ENCODE data around the gene TGFBR3.

TGFBR3 gene

DNA sequence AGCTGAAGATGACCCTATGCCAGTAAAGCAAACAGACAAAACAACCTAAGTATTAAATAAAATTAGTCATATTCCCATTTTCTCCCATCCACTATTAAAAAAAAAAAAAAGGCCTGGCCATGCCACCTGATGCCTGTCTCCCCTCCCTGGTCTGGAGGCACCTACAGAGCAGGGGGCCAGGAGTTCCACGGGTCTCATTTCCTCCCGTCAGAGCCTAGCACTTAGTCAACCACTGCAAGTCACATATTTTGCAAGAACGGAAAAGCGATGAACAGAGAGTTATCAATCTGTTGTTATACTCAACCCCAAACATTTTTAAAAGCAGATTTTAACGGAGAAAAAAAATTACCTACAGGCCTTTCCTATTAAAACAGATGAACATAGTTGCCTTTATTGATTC, 59.3 kb downstream of the TGFBR3 start:
- DNase-seq (ENCODE audit: low read depth in 2 of 2): no peak

DNA sequence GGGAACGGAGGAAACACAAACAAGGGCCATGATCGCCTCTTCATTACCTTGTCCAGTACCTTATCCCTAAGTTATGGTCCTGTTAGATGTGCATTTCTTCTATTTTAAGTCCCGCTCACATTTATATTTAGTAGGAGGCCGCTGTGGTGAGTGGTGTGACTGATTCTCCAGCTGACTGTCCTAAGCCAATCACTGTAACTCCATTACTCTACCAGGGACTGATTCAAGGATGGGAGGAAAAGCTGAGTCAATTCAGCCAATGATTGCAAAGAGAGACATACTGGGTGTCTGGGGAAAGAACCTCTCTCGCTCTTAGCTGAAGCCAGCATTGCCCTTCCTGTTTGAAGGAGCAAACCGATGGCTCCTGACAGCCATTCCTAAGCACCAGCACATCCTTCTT, 59.7 kb downstream of the TGFBR3 start:
- DNase-seq (ENCODE audit: low read depth in 2 of 2): no peak

DNA sequence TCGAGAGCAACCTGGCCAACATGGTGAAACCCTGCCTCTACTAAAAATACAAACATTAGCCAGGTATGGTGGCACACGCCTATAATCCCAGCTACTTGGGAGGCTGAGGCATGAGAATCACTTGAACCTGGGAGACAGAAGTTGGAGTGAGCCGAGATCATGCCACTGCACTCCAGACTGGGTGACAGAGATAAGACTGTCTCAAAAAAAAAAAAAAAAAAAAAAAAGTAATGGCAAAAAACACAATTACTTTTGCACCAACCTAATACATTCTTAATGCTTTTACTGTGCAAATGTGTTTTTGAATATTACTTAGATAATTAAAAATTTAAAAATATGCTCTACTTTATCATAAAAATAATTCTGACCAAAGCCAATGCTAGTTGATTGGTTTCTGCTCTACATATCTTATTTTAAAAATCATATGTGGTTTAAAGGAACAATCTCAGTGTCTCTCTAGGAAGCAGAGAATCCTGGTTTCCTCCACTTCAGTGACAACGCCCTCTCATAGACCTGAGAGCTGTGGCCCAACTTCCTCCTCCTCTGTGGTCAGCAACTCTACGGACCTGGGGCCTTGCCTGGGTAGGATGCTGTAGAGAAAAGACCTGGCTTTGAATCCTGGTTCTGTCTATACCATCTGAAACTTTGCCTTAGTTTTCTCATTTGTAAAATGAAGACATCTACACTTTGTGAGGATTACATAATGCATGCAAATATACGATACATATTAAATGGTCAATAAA, 64.7 kb downstream of the TGFBR3 start:
- no peak for DNase-seq (ENCODE audit: low read depth in 2 of 2)

DNA sequence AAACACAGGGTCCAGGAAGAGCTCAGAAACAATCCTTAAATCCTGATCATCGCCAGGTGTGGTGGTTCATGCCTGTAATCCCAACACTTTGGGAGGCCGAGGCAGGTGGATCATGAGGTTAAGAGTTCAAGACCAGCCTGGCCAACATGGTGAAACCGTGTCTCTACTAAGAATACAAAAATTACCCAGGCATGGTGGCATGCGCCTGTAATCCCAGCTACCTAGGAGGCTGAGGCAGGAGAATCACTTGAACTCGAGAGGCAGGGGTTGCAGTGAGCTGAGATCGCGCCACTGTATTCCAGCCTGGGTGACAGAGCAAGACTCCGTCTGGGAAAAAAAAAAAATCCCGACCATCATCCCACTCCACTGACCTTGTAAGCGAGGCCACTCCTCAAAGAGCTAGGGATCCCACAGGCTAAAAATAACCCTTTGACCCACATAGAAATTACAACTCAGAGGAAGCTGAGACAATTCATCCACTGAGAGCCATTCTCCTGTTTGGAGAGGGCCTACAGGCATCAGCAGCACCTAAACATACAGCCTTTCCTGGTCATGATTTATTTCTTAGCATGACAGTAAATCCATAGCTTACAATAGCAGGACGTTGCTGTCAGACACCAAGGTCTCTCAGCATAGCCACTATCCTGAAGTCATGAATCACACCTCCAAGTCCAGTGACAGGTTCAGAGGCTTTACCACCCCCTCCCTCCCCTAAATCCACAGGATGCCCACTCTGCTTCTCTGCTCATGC, 66.7 kb downstream of the TGFBR3 start:
- DNase-seq (ENCODE audit: low read depth in 2 of 2): no peak

DNA sequence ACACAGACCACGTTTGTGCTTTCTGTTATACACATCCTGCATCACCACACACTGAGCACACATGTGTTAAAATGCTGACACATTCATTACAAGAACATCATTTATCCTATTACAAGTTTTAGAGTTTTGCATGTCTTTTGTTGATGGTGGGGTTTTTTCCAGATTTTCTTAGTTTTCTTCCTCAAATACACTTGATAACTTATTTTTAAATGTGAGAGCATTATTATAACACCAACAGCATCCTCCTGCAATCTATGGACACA, 67.3 kb downstream of the TGFBR3 start:
- no peak for DNase-seq (ENCODE audit: low read depth in 2 of 2)

DNA sequence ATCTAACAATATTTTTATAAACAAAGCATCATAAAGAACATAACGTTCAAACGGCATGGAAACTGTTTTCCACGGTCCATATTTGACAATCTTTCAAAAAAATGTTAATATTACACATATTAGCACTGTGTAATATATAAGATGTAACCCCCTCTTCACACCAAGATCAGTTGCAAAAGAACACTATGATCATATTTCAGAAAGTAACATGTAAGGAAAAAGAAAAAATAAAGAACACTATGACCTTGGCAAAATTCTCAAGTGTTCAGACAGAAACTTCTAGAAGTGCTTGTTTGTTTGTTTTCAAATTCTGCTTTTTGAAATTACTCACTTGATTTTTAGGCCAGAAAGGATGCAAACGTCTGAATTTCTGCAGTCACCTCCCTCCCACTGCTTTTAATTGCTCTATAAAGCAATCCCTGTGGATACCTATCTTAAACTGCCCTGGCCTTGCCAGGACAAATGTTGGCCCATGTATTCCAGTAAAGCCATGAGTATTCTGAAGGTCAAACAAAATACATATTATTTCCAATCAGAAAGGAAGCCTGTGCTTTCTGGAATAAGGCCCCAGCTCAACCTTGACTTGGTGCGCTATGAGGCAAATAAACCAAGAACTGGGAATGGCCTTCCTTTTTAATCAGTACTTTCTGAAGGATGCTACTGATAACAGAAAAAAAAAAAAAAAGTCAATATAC, 68.6 kb downstream of the TGFBR3 start:
- no peak for DNase-seq (ENCODE audit: low read depth in 2 of 2)

DNA sequence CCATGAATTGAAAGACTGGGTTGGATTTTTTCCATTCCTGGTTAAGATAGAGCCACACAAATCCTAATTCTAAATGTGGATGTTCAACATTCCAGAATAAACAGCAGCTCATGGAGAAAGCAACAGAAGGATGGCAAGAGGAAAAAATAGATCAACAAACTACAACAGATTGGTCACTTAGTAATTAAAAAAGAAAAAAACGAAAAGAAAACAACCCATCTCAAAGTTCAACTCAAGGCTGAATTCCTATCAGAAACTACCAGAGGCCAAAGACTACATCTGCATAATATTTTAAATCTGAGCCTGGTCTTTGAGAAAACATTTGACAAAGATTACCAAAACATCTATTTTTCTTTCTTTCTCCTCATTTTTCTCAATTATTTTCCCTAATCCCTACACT, 69.9 kb downstream of the TGFBR3 start:
- no peak for DNase-seq (ENCODE audit: low read depth in 2 of 2)

DNA sequence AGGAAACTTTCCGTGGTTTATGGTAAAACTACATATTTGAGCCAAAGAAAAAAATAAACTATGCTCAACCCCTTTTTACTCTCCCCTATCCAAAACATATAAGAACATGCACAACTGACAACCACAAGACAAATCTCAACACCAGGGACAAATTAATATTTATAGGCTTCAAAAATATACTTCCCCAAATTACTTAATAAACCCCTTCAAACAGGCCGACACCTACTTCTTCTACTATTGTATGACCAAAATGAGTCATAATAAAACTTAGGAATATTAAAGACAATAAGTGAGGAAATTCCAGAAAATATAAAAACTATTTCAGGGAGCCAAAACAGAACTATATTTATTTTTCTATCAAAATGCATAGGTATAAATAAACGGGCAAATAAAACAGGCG, 71.5 kb downstream of the TGFBR3 start:
- no peak for DNase-seq (ENCODE audit: low read depth in 2 of 2)

DNA sequence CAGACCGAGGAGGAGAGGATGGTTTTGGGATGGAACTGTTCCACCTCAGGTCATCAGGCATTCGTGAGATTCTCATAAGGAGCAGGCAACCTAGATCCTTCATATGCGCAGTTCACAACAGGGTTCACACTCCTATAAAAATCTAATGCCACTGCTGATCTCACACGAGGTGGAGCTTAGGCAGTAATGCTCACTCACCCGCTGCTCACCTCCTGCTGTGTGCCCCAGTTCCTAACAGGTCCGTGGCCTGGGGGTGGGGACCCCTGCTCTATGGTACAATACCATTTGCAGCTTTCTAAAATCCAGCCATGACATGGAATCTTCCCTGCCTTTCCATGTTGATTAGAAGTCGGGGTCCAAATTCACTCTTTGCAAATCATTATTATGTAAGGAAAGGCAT, 72.1 kb downstream of the TGFBR3 start:
- no peak for DNase-seq (ENCODE audit: low read depth in 2 of 2)

DNA sequence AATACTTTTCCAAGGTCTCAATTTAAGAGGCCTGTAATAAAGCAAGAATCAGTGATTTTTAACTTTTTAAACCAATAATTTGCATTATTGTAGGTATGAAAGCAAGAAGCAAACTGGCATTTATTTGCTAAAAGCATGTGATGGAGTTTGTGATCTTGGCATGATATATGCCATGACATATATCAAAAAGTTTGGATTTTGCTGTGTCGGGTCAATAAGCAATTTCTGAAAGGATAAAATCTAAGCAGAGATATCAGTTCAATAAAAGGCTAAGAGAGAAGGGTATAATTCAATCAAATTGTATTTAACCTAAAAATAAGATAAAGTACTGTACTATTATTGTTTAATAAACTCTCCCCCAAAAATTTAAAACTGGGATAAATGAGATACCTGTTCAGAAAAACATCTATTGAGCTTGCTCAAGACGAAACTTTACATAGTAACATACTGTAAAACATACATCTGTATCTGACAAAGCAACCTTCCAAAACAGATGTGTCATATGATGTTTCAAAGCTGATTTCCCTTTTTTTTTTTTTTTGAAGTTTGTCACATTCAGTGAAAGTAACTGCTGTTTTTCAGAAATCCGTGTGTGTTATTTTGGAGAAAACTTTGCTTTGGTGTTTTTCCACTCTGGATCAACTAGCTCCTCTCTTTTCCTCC, 74.5 kb downstream of the TGFBR3 start:
- DNase-seq (ENCODE audit: low read depth in 2 of 2): no peak

DNA sequence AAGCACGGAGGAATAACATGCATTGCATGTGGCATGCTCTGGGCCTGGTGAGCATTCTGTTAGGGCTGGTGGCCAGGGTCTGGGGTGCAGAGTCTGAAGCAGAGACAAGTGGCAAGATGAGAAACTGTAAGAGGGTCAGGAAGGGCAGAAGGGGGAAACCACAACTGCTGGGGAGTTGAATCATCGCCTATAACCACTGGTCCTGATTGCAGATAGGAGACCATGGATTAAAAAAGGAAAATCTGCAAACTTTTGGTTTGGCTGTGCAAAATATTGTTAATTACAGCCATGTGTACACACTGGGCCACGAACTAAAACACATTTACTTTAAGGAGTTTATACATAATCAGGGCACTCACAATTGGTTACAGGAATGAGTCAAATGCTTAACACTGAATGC, 76.6 kb downstream of the TGFBR3 start:
- DNase-seq (ENCODE audit: low read depth in 2 of 2): no peak

DNA sequence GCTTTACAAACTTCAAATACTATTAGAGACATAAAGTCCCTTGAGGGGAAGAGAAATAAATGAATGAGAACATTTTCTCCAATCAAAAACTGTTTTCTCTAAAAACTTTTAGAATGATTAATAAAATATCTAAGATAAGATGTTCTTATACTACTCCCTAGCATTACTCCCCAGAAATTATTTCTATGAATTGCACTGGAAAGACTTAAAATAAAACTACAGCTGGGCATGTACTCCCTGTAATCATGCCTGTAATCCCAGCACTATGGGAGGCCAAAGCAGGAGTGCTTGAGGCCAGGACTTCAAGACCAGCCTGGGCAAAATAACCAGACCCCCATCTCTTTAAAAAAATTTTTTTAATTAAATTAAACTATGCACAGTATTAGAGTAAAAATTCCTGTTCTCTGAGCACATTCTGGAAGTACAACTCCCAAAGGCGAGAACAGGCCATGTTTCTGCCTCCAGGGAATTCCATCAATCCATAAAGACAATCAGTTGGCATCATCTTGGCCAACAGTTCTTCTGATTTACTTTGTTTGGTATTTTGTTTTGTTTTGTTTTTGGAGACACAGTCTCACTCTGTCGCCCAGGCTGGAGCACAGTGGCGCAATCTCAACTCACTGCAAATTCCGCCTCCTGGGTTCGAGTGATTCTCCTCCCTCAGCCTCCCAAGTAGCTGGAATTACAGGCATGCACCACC, 77.9 kb downstream of the TGFBR3 start:
- no peak for DNase-seq (ENCODE audit: low read depth in 2 of 2)

DNA sequence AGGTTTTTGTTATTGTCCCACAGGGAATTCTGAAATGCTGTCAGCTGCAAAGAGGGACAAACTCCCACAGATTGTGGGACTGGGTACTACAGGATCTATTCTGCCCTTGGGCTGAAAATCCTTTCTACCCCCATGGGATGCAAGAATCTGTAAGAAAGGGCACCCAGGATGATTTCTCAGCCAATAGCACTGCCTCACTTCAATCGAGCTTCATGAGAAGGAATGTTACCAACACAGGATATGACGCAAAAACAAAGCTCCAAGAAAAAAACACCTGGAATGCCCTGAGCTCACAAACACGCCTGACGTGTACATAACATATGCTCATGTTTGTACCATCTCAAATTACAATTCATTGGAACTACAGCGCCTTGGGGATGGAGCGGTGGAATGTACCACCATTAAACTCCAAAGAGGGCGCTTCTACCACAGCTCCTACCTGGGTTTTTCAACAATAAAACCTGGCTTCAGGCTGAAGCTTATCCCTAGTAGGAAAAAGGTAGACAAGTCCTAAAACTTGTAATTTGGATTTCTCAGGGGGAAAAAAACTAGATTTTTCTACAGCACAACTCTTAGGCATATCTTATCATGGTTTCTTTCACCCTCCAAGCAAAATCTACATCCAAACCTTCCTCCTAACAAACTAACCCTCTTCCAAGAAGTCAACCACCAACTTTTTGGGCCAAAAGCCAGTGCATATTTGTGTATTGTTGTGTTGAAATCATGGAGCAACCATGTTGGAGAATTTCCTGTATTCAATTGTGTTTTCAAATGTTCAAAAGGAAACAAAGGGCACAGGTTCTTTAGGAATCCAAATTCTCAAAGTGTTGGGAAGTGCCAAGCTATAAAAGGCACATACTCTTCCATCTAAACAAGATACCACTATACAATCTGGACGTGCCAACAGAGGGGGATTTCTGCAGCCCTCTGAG, 78.9 kb downstream of the TGFBR3 start:
- DNase-seq (ENCODE audit: low read depth in 2 of 2): no peak

DNA sequence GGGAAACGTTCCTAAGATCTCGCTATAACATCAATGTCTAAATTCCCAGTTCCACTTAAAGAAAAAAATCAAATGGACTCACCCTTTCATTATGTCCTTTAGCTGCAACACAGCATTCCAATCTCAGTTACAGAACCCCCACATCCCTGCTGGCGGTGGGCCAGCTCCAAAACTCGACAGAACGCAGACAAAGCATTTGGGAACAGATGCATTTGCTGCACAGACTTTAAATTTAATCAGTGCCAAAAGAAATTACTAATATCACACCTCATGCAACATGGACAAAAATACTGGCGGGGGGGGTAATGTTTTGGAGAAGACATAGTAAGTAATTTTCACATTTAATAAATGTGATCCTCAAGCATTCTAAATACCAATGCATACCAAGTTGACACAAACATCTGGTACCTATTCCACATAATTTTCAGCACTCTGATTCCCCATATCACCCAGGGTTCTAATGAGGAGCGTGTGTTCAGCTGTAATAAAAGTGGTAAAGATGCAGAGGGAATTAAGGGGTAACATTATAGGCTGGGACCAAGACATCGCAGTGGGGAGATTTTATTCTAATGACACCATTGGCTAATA, 79.7 kb downstream of the TGFBR3 start:
- DNase-seq (ENCODE audit: low read depth in 2 of 2): no peak

DNA sequence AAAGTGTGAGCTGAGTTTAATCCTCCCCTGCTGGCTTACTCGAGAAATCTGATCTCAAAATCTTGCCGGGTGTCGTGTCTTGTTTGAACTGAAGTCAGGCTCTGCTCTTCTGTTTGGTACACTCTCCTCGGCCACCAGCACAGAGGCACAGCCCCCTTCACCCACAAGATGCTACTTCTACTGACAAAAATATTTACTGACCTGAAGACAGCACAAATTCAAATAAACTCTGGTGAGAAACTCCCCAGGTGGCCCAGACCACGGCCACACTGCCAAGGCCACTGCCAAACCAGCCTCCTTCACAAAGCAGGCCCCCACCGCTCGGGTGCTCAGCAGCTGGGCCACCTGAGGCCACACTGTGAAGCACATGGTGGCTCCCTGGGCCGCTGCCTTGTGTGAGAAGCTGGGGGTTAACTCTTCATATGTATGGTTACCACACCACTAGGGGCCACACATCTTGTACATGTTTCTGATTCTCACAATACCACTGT, 80.6 kb downstream of the TGFBR3 start:
- DNase-seq (ENCODE audit: low read depth in 2 of 2): no peak

DNA sequence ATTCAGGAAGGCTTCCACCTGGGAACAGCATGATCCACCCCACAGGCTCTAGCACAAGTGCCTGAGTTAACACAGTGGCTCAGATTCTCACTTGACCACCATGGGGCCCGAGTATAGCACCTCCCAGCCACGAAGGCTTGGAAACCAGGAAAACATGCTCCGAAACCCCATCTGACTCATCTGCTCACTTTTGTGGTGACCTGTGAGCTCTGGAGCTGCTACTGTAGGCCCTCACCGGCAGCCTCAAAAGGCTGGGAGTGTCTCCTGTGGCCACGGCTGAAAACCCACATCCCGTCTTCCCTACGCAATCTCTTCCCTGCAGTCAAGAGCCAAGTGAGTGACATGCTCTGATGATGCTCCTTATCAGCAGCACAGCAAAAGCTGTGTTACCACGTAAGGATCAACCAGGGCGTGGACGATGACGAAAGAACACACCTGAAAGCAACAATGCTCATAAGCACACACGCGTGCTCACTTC, 81.4 kb downstream of the TGFBR3 start:
- peak; percentile 30 to 52 for DNase-seq (ENCODE audit: low read depth in 2 of 2)

DNA sequence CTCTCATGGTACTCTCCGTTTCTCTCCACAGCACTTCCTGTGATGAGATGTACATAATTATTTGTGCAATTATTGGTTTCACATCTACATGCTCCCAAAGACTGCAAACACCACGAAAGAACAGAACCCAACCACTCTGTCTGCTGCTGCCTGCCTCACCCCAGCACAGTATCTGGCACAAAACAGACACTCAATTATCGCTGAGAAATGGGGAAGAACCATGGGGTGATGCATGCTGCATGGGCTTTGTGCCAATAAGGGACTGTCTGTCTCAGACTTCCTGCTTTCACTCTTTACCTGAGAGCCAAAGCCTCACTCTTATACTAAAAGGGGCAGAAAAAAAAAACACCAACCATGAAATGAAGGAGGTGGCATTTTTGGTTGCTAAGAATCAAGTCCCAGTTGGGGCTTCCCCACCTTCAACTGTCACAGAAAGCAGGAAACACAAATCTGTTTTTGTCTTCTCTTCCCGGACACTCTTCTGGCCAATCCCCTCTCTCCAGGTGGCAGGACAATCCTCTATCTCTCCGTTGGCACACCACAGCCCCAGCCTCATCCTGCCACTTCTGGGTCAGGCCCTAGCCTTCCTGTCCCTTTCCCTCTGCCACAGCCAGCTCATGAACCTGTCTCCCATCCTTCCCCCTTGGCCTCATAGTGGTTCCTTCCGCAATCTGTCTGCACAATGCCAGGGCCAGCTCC, 82.0 kb downstream of the TGFBR3 start:
- peak; percentile 47 to 56 for DNase-seq (ENCODE audit: low read depth in 2 of 2)

DNA sequence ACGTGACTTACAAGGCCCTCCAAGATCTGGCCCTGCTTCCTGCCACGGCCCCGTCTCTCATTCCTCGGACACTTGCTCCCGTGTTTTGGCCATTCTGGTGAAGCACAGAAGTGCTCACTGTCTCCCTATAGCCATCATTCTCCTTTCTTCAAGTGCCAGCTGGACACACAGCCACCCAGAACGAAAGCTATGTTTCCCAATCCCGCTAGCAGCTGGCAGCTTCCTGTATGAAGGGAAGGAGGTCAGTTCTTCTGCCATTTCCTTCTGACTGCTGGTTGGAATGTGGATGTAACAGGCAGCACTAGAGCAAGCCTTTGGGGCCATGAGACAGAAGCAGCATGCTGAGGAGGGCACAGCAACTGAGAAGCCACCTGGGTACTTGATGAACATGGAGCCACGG, 82.8 kb downstream of the TGFBR3 start:
- DNase-seq (ENCODE audit: low read depth in 2 of 2): no peak

DNA sequence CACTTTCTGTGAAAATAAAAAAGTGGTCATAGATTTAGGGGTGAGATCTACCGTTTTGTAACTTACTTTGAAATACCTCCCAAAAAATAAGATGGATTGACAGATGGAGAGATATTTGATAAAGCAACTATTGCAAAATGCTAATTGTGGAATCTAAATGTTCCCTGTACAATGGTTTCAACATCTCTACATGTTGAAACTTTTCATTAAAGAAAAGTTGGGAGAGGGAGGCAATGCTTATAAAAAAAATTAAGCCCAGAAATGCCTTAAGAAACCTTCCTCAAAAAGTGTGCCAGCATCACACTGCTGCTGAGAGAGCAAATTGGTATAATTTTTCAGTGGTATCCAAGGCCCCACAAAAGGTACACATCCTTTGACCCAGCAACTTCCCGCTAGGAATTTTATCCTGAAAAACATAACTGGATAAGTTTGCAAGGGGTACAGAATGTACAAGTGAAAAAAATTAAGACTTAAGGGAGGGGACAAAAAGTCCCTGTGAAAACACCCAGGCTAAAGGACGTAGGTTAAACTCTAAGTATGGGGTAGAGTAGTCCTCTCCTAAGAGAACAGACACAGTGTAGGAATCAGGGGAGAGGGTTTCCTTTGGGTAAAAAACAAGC, 84.3 kb downstream of the TGFBR3 start:
- DNase-seq (ENCODE audit: low read depth in 2 of 2): no peak
